ENCODE results near the gene AGK.
"Not testable (repeated sequence)": the region's sequence is repeated elsewhere in the genome, so short reads cannot be mapped to it uniquely, and the experiment has no call there.

DNA sequence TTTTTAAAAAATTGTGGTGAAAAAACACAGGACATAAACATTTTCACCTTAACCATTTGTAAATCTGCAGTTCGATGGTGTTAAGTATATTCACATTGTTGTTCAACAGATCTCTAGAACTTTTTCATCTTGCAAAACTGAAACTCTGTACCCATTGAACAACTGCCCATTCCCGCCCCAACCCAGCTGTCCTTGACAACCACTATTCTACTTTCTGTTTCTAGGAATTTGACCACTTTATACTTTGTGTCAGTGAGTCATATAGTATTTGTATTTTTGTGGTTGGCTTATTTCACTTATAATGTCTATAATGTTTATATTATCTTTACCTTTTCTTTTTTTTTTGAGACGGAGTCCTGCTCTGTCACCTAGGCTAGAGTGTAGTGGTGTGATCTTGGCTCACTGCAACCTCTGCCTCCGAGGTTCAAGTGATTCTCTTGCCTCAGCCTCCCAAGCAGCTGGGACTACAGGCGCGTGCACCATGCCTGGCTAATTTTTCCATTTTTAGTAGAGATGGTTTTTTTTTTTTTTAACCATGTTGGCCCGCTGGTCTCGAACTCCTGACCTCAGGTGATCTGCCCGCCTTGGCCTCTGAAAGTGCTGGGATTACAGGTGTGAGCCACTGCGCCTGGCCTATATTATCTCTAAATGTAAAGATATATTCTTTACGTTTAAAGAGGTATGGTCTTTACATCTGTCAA, 6.8 kb downstream of the AGK start:
- TF ChIP-seq POLR2A (IDR thresholded peaks at IDR 0.05) = not testable (repeated sequence)
- TF ChIP-seq, protein P1, sequence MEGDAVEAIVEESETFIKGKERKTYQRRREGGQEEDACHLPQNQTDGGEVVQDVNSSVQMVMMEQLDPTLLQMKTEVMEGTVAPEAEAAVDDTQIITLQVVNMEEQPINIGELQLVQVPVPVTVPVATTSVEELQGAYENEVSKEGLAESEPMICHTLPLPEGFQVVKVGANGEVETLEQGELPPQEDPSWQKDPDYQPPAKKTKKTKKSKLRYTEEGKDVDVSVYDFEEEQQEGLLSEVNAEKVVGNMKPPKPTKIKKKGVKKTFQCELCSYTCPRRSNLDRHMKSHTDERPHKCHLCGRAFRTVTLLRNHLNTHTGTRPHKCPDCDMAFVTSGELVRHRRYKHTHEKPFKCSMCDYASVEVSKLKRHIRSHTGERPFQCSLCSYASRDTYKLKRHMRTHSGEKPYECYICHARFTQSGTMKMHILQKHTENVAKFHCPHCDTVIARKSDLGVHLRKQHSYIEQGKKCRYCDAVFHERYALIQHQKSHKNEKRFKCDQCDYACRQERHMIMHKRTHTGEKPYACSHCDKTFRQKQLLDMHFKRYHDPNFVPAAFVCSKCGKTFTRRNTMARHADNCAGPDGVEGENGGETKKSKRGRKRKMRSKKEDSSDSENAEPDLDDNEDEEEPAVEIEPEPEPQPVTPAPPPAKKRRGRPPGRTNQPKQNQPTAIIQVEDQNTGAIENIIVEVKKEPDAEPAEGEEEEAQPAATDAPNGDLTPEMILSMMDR (IDR thresholded peaks at IDR 0.05) = not testable (repeated sequence)

Measured in Peyer's patch (tissue), 4 donors.